ENCODE data around the gene CSNK2A1. TPM values are rescaled to one million over a fixed set of nuclear protein-coding genes. Genes with fewer than 3 reads are reported as not detected.

CSNK2A1 gene
- total RNA-seq, 2 donors from 2014 or later: 107 to 144 TPM

DNA sequence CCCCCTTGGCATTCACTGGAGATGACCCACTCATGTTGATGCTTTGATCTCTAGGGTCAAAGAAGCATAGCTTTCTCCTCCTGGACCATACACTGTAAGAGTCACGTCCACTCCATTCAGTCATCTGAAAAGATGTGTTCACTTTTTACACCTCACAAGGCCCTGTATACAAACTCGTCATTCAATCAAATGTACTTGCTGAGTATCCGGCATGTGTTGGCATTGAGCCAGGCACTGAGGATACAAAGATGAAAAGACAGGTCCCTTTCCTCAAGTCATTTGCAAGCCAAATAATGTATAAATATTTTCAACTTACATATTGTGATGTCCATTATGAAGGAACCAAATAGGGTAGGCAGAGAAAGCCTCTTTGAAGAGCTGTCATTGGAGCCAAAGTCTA lies 32.6 kb upstream of the CSNK2A1 start:
- TF ChIP-seq, protein P1, sequence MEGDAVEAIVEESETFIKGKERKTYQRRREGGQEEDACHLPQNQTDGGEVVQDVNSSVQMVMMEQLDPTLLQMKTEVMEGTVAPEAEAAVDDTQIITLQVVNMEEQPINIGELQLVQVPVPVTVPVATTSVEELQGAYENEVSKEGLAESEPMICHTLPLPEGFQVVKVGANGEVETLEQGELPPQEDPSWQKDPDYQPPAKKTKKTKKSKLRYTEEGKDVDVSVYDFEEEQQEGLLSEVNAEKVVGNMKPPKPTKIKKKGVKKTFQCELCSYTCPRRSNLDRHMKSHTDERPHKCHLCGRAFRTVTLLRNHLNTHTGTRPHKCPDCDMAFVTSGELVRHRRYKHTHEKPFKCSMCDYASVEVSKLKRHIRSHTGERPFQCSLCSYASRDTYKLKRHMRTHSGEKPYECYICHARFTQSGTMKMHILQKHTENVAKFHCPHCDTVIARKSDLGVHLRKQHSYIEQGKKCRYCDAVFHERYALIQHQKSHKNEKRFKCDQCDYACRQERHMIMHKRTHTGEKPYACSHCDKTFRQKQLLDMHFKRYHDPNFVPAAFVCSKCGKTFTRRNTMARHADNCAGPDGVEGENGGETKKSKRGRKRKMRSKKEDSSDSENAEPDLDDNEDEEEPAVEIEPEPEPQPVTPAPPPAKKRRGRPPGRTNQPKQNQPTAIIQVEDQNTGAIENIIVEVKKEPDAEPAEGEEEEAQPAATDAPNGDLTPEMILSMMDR (IDR thresholded peaks at IDR 0.05): no peak
- H3K9ac ChIP-seq (ENCODE audit: low read depth in 2 of 2, low read length in 2 of 2): no peak overlapping the region
- intact Hi-C loops (cut with DNase I): no loop called here
- H3K27ac ChIP-seq: no peak overlapping the region
- H3K27me3 ChIP-seq: peaks cover 12% of the 10 kb centered on the region
- no peak overlapping the region for H3K4me3 ChIP-seq
- no peak for DNase-seq
- H3K9me3 ChIP-seq: no peaks in the 10 kb centered on the region
- H3K4me1 ChIP-seq: peaks cover 5% of the 10 kb centered on the region
- no peaks in the 10 kb centered on the region for H3K36me3 ChIP-seq

DNA sequence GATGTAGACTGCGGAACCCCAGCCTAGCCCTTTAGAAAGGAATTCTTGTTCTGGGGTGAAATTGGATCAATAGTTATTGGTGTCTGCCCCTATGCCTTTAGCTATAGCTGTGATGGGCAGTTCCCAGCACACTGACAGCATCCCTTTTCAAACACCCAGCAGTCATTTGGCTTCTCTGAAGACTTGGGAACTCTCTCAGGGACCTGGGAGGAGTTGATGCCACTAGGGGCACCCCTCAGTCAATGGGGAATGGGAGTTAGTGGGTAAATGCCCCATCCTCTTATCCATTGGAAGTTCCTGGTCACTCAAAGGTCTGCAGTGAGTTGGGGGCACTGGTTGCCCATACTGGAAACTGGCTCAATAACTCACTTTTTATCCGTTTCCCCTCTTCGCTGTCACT lies 31.6 kb upstream of the CSNK2A1 start:
- intact Hi-C loops (cut with DNase I): no loop called here
- Histone ChIP-seq H3K4me3 (no peak overlapping the region), H3K27me3 (peaks cover 12% of the 10 kb centered on the region)

DNA sequence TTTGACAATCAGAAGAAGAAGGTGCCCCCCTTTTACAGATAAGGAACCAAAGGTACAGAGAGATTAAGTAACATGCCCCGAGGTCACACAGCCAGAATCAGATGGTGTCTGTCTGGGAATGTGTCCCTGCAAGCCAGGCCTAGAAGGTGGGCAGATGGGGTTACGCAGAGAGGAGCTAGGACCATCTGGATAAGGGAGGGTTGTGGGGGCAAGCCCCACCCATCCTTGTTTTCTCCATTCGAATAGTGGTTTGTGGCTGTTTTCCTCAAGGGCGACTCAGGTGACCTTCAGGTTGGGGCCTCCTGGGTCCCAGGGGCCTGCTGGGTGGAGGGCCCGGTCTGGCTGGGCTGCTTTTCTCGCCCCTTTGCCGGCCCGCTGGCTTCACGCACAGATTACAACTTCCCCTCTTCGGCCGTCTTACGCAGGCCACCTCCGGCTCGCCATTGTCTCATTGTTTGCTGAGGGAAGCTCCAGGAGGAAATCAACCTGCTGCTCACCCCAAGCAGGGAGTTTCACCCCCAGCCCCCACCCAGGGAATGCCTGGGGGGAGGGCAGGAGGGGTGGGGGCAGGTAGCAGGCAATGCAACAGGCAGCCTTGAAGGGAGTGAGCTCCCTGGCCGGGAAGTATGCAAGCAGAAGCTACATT lies 30.8 kb upstream of the CSNK2A1 start:
- H3K4me1 ChIP-seq: peaks cover 5% of the 10 kb centered on the region
- H3K9me3 ChIP-seq: no peaks in the 10 kb centered on the region
- intact Hi-C loops (cut with DNase I): no loop called here
- no peak overlapping the region for H3K4me3 ChIP-seq
- no peak overlapping the region for H3K9ac ChIP-seq (ENCODE audit: low read depth in 2 of 2, low read length in 2 of 2)
- TF ChIP-seq, protein P1 (IDR thresholded peaks at IDR 0.05): no peak
- no peaks in the 10 kb centered on the region for H3K36me3 ChIP-seq
- peaks cover 12% of the 10 kb centered on the region for H3K27me3 ChIP-seq
- H3K27ac ChIP-seq: no peak overlapping the region
- no peak for DNase-seq

More for the DNA sequence above, 31.6 kb upstream of the CSNK2A1 start:
- Histone ChIP-seq H3K4me1 (peaks cover 5% of the 10 kb centered on the region), H3K36me3 (no peaks in the 10 kb centered on the region), H3K9me3 (no peaks in the 10 kb centered on the region), H3K9ac (ENCODE audit: low read depth in 2 of 2, low read length in 2 of 2) (no peak overlapping the region), H3K27ac (no peak overlapping the region)
- DNase-seq: no peak
- TF ChIP-seq, protein P1 (IDR thresholded peaks at IDR 0.05): no peak

DNA sequence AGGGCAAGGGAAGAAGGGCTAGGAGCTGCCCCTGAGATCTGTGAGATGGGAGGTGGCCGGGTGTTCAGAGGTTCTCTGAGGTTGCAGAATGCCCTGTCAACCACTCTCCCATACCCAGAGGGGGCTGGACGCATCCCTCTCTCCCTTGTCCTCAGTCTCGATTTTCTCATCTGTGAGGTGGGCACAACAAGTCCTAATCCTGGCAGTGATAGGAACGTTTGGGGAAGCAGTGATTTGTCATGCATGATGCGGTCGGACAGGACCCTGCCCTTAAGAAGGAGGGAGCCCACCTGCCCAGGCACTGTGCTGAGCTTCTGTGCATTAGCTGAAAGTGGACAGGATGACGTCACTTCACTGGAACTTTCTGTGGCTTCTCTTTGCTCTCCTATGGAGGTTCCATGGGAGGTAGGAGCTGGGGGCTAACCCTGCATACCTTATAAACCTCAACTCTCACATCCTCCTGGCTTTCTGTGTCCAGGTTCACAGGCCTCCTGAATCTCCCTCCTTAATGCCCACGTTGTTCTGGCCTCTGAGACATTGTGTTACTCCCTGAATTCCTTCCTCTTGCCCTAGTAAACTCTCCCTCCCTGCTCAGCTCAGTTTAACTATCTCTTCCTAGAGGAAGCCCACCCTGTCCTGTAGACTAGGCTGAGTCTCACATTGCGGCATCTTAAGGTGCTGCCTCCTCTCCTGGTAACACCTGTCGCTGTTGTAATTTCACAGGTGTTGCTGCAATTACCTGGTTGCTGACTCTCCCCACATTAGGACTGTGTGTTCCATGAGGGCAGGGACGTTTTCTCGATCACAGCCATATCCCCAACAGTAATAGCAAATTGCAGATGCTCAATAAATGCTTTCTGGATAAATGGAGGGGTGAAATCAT lies 30.1 kb upstream of the CSNK2A1 start:
- Histone ChIP-seq H3K36me3 (no peaks in the 10 kb centered on the region), H3K9me3 (no peaks in the 10 kb centered on the region), H3K4me1 (peaks cover 5% of the 10 kb centered on the region), H3K4me3 (no peak overlapping the region), H3K27me3 (peaks cover 17% of the 10 kb centered on the region), H3K9ac (ENCODE audit: low read depth in 2 of 2, low read length in 2 of 2) (no peak overlapping the region), H3K27ac (no peak overlapping the region)
- intact Hi-C loops (cut with DNase I): no loop called here
- no peak for DNase-seq
- TF ChIP-seq, protein P1 (IDR thresholded peaks at IDR 0.05): no peak

DNA sequence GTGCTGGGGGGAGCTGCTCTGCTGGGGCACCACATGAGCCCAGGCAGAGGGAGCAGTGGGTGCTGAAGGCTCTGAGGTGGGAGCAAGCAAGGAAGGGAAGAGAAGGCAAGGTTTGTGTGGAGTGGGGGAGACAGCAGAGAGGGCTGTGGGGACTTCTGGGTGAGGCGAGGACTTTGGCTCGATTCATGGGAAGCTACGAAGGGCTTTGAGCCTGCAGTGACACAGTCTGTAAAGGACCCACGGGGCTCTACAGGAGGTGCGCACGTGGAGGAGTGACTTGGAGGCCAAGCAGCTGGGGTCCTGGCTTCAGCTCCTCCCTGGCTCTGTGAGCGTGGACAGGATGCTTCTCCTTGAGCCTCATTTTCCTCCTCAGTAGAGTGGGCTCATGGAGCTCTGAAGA lies 29.1 kb upstream of the CSNK2A1 start:
- Histone ChIP-seq H3K27me3 (peaks cover 22% of the 10 kb centered on the region), H3K4me3 (no peak overlapping the region), H3K4me1 (peaks cover 5% of the 10 kb centered on the region), H3K9ac (ENCODE audit: low read depth in 2 of 2, low read length in 2 of 2) (no peak overlapping the region), H3K36me3 (no peaks in the 10 kb centered on the region), H3K9me3 (no peaks in the 10 kb centered on the region), H3K27ac (no peak overlapping the region)
- TF ChIP-seq, protein P1 (IDR thresholded peaks at IDR 0.05): no peak
- intact Hi-C loops (cut with DNase I): no loop called here
- DNase-seq: no peak

All from colonic mucosa (tissue), 4 donors.